GM21528 (cell line): ENCODE data around the gene PLA2G4D.

Experiments
- ATAC-seq: cut with Tn5 transposase; IDR thresholded peaks from one replicate; pipeline ENCODE4 v1.9.1; 2021; ENCODE audit warnings: mild to moderate bottlenecking, moderate library complexity; ENCODE audit not compliant: unreplicated experiment, low FRiP score

PLA2G4D gene, protein sequence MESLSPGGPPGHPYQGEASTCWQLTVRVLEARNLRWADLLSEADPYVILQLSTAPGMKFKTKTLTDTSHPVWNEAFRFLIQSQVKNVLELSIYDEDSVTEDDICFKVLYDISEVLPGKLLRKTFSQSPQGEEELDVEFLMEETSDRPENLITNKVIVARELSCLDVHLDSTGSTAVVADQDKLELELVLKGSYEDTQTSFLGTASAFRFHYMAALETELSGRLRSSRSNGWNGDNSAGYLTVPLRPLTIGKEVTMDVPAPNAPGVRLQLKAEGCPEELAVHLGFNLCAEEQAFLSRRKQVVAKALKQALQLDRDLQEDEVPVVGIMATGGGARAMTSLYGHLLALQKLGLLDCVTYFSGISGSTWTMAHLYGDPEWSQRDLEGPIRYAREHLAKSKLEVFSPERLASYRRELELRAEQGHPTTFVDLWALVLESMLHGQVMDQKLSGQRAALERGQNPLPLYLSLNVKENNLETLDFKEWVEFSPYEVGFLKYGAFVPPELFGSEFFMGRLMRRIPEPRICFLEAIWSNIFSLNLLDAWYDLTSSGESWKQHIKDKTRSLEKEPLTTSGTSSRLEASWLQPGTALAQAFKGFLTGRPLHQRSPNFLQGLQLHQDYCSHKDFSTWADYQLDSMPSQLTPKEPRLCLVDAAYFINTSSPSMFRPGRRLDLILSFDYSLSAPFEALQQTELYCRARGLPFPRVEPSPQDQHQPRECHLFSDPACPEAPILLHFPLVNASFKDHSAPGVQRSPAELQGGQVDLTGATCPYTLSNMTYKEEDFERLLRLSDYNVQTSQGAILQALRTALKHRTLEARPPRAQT

DNA sequence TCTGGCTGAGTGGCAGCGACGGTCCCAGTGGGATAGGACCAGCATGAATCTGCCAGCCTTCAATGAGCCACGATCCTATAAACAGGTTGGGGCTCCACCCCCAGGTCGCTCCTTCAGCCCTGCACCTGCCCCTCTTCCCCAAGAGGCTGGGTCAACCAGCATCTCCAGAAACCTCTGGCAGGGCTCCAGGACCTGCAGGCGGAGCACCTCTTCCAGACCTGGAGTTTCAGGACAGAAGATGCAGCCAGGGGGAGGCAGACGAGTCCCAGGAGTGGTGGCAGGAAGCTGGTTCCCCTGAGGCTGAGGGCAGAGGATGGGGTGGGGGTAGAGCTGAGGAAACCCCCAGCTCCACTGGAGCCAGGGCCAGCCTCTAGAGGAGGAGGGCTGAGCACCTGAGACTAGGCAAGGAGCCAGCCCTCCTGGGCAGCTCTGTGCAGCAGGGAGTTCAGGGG lies at the start of gene PLA2G4D:
Gene PLA2G4D (minus strand): TSS at position 51 of the 452 bp plus-strand sequence. CDS start 103 bp downstream, outside the sequence.
- ATAC-seq, result no peak

DNA sequence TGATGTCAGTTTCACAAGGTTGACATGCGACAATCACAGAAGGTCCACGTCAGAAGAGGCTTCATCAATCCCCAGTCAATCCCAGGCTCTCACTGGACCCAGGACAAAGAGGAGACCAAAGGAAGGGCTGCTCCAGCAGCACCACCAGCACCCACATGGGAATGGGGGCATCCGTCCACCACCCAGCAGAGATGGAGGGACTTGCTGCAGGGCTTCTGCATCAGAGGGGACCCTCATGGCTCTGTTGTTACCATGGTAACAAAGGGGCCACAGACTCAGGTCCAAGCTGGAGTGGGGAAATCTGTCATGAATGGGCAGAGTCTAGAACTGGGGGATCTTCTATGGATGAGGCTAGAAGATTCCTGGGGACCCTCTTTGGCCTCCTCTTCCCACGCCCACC lies 49.0 kb upstream of the PLA2G4D start:
- ATAC-seq, result no peak

DNA sequence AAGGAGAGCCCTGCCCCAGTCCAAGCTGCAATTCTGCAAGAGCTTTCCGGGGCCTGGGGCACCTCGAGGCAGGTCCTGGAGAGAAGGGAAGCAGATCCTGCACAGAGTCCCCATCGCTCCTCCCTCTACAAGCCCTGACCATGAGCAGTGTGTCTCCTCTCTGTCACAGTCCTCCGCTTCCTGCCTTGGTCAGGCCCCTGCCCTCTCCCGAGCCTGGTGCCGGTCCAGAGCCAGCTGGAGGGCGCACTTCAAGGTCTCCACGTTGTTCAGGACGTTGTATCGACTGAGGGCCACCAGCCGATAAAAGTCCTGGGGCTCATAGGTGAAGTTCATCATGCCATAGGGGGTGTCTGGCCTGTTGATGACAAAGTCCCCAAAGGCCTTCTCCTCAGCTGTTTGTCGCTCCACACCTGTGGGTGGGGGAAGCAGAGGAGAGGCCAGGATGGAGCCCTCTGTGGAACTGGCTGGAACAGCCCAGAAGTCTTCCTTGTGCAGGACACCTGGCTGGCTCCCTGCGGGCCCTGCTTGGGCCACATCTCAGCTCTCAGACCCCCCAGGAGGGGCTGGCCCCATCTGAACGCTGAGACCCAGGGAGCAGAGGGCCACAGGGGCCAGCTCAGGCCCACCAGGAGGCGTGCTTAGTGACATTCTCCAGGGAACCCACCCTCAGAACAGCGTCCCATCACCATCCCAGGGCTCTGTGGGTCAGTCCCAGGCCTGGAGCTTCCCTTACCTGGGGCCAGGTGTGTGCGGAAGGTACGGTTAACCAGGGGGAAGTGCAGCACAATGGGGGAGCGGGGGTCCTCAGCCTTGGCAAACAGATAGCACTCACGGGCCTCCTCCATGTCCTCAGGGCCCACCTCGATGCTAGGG lies 47.7 kb upstream of the PLA2G4D start:
- ATAC-seq, result no peak

DNA sequence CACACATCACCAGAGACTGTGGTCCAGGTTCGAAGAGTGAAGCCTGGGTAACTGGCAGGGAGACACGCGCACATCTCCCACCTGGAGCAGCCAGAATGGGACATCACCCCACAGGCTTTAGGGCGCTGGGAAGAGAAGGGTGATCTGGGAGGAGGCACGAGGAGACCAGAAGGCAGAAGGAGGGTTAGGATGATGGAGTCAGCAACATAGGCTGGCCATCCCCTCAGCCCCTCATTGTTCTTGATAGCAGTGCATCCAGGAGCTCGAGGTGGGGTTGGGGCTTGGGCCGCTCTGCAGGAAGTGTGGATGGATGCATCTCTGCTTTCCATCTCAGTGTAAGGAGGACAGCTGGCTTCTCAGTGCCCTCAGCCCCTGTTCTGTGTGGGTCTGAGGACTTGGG lies 46.9 kb upstream of the PLA2G4D start:
- ATAC-seq, result no peak

DNA sequence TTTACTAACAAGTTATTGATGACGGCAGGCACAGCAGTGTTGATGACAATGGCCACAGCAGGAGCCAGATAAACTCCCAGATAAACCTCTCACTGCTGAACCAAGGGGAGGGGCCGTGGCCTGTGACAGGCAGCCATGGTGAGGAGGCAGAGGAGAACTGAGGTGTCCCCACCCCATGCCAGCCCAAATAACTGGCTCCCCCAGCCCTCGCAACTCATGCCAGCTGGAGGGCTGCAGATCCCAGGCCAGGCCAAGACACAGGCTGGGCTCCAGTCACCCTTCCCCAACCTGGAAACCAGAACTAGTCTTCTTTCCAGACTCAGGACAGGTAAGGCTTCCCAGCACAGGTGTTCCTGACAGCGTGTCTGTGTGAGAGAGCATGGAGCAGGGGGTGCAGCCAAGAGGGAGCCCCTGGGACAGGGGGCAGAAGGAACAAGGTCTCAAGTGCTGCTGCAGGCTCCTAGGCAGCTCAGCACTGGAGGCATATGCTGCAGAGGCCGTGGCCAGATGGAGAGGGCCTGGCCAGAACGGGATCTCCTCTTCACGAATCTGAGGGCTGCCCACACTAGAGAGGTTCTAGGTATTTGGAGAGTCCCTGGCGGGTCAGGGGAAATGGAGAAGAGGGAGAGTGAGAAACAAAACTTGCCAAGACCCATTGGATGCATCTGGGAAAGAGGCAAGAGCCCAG lies 46.2 kb upstream of the PLA2G4D start:
- no peak for ATAC-seq

DNA sequence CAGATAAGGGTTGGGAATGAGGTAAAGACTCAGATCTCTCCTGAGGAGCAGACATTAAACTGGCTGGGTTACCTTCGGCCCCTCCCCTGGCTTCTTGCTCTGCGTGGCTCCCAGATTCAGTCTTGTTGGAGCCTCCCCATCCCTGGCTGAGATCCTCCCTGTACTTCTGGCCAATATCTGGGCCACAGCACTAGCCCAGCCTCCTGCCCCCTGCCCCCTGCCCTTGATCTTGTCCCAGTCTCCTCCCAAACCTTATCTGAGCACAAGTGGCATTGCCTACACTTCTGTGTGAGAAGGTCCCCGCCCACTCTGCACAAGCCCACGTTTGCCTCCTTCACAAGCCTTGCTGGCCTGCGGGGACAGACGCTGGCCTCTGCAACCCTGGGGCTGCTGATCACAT lies 45.2 kb upstream of the PLA2G4D start:
- ATAC-seq, result no peak

DNA sequence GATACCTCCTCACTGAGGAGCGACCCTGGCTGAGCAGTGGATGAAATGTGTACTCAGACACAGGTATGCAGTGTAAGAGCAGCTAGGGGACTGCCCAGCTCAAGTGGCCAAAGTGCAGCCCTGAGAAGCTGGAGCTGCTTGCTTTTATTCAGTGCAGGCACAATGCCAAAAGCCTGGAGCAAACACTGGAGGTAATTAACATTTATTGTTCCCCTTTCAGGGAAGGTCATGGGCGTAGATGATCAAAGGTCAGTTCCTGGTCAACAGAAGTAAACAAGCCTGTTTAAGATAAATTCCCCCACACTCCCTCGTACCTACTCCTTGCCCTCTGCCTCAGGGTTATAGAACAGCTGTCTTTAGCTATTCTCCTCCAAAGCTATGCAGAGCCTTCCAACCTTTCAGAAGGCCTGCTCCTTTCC lies 44.6 kb upstream of the PLA2G4D start:
- no peak for ATAC-seq

DNA sequence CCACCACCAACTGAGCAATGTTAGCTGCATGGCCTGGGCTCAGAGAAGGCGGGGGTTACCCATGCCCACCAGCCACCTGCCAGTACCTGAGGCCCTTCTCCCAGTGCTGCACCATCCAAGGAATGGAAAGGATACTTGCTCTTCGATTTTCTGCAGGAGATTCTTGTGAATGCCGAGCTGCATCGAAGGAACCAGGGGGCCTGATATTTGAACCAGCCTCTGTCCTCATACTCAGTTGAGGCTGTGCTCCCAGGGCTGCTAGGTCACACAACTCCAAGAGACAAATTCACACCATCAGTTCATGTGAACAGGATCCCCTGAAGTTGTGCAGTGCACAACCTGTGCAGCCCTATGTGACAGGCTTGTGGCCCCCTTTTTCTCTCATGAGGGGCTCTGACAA lies 44.0 kb upstream of the PLA2G4D start:
- no peak for ATAC-seq

DNA sequence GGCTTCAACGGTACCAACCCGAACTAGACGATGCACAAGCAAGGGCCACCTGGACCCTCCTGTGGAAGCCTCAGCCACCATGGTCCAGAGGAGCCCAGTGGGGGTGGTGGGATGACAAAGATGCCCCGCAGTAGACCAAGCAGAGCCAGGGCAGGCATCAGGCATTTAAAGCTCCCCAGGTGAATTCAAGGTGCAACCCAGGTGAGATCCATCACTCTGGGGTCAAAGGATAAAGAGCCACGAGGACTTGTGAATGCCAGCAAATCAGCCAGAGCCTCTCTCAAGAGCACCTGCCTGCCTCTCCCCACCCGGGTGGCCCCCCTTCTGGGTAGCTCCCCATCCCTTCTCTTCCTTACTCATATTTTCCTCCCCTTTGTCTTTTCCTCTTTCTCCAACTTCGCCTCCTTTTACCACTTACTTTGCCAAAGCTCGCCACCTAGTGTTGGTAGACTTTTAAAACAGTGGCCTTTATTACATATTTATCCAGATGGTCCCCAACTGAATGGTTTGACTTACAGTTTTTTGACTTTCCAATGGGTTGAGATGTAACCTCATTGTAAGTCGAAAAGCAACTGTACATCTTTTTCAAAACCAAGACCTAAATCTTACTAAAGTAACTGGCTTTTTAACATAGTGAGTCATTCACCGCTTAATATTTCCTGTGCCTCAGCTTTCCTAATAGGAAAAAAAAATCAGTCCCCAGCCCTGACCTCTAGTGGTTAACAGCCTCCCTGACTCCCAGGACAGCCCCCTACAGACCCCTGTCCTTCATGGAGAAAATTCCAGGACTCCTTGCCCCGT lies 43.3 kb upstream of the PLA2G4D start:
- no peak for ATAC-seq

DNA sequence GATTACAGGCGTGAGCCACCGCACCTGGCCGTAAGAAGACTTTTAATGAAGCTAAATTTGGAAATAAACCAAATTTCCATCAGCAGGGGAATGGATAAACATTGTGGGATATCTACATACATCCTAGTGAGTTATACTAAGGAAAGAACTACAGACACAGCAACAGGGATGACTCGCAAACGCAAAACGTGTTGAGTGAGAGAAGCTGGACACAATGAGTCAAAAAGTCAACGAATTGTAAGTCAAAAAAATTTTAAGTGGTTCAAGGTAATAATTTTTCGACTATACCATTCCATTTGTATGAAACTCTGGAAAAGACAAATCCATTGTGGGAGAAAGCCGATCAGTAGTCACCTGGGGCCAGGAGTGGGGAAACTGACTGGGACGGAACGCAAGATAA lies 42.2 kb upstream of the PLA2G4D start:
- ATAC-seq, result no peak

DNA sequence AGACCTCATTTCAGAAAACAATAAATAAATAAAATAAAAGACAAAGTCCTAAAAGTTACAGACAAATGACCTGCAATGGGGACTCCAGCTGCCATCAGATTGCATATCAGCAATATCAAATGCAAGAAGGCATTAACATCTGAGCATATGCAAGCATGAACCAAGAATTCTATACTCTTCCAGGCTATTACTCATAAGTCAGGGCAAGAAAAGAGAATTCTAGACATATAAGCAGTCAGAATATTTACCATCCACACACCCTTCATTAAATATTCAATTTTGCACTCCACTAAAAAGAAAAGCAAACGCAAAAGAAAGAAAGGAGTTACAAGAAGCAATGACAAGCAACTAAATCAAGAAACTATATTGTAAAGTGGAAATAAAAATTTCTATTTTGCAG lies 41.0 kb upstream of the PLA2G4D start:
- ATAC-seq, result no peak

DNA sequence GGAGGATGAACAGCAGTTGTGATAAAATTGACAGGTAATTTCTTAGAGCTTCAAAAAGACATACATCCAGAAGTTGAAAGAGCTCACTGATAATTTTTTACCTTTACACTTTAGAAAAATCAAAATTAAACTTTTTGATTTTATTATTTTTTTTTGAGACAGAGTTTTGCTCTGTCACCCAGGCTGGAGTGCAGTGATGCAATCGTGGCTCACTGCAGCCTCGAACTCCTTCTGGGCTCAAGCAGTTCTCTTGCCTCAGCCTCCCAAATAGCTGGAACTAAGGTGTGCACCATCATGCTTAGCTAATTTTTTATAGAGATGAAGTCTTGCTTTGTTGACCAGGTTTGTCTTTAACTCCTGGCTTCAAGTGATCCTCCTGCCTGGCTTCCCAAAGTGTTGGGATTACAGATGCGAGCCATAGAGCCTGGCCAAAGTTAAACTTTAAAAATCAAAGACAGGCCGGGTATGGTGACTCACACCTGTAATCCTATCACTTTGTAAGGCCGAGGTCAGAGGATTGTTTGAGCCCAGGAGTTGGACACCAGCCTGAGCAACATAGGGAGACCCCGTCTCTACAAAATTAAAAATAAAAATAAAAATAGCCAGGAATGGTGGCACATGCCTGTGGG lies 40.4 kb upstream of the PLA2G4D start:
- no peak for ATAC-seq

DNA sequence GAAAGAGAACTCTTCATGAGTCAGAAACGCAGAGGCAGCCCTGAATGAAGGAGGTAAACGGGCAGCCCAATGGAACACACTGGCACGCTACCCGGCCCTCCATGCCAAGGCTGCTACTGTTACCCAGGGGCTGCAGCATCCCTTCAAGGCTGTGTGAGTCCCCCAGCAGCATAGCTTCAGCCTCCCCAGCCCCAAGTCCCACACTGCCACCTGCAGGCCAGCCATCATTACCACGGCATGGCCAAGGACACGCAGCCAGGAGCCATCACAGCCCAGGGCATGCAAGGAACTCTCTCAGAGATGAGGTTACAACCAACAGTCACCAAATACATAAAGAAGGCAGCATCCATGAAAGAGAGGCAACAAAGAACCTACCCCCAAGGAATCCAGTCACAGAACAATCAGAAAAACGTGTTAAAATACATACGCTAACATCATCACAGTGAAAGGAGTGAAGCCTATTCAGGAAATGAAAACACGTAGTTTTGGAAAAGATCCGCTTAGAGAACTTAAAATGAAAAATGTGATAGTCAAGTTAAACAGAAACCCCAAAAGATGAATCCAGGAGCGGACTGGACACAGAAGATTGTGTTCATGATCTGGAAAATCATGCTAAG lies 39.6 kb upstream of the PLA2G4D start:
- no peak for ATAC-seq

DNA sequence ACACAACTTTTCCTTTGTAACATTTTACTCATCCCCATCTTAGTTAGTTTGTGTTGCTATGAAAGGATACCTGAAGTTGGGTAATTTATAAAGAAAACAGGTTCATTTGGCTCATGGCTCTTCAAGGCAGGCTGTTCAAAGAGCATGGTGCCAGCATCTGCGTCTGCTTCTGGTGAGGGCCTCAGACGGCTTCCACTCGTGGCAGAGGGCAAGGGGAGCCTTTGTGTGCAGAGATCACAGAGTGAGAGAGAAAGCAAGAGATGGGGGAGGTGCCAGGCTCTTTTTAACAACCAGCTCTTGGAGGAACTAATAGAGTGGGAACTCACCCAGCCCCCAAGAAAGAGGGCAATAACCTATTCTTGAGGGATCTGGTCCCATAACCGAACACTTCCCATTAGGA lies 39.0 kb upstream of the PLA2G4D start:
- no peak for ATAC-seq

DNA sequence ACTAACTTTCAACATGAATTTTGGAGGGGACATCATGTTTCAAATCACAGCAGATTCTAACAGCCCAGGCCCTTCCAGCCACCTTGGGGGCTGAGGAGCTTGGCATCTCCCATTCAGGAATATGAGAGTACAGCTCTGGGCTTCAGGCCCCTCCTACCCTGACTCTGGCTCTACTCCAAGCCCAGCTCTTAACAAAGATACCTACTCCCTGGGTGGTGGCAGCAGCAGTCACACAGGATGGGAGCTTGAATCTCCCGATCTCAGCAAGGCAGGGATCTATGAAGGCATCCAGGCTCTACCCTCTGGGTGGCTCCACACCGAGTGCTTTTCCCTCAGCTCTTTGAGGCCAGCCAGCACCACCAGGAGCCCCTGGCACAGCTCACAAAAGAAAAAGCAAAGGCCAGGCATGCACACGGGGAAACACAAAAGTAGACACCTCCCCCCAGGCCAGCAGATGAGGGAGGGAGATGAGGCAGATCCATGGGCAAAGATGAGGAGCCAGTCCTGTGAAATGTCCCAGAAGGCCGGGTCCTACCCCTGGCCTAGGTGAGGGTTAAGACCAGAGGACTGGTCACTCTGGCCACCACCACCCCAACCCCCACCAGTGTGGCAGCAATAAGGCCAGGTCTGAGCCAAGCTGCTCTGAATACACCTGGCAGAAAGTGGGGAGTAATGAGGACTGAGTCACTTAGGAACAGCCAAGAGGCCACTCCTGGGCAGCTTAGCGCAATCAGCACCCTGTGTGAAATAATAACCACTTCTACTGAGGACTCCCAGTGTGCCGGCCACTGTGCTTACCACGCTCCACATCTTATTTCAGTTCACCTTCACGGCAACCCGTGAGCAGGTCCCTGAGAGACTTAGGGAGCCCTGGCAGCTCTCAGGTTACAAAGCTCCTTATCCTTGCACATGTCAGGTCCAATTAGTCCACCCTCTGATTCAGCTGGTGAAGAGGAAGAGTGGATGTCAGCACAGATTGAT lies 37.8 kb upstream of the PLA2G4D start:
- ATAC-seq, result no peak

DNA sequence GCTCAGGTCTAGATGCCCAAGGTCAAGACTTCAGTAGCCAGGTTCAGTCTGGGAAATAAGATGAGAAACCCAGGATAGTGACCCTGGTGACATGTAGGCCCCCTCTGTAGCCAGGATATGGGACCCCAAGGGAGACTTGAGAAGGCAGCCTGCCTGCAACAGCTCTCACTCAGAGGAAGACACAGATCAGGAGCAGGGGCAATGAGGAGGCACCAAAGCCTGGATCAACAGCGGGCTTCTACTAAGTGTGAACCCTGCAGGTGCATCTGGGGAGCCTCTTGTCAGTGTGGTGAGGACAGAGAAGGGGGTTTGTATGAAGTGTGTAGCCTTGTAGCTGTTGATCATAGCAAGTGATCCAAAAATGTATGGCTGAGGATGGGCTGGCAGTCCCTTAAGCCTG lies 36.6 kb upstream of the PLA2G4D start:
- no peak for ATAC-seq

DNA sequence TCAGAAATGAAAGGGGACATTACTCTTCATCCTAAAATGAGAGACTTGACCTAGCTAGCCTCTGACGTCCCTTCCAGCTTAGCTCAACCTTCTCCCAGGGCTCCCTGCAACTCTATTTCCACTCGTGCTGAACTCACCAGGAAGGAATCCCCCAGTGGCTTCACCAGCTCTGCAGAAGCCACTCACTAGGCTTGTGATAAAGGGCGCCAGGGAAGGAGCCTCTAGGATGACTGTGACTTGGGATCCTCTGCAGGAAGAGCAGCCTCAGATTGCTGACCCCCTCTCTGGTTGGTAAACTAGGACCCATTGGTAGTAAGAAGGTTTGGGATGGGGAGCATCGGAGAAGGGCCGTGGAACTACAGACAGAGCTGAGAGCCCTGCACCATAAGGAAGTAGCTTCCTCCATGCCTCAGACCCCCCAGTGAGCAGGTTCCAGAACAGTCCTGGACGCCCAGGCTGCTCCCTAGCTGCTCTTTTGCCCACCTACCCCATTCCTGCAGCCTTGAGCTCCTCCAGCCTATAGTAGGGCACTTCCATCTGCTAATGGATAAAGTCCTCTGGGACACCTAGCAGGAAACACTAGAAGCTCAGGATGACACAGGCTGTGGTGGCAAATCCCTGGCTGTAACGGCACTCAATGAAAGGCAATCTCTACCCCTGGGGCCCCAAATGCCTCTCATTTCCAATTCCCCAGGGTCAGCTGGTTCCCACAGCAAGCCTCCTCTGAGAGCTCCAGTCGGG lies 36.1 kb upstream of the PLA2G4D start:
- no peak for ATAC-seq
